Esophagus muscularis mucosa (tissue), 4 donors: ENCODE results near the gene SUFU.

Experiments used
- EP300 ChIP-seq: sonication (generic); formaldehyde crosslinking; IDR thresholded peaks from one replicate; pipeline ENCODE4 v1.6.1; 2017; ENCODE audit warnings: antibody characterized with exemption
- POLR2A ChIP-seq: fragments of 450-650 bp; IDR thresholded peaks from one replicate; pipeline ENCODE4 v1.6.1; 2017; ENCODE audit warnings: antibody characterized with exemption, moderate library complexity, mild to moderate bottlenecking, low read depth
- TF ChIP-seq, protein P1 (sequence below), 3 experiments: fragments of 200-600 bp in 2 of 3; fragments of 450-650 bp in 1 of 3; sonication (generic) in 2 of 3; IDR thresholded peaks; one replicate each; pipeline ENCODE4 v1.5.1; 2017 to 2019; ENCODE audit warnings: antibody characterized with exemption in 3 of 3, mild to moderate bottlenecking in 2 of 3, moderate library complexity in 1 of 3

DNA sequence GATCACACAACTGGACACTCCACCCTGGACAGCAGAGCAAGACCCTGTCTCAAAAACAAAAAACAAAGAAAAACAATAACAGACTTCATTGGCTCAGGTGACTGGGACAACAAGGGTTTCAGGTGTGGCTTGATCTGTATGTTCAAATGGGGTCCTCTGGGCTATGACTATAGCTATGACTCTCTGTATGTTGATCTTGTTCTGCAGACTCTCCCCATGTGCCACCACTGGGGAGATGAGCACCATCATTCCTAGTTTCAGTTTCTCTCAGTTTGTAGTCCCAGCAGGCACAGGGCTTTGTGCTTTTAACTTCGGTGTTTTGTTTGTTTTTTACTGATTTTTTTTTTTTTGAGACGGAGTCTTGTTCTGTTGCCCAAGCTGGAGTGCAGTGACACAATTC is 53.8 kb downstream of the SUFU start:
- TF ChIP-seq EP300, result no peak
- TF ChIP-seq, protein P1, sequence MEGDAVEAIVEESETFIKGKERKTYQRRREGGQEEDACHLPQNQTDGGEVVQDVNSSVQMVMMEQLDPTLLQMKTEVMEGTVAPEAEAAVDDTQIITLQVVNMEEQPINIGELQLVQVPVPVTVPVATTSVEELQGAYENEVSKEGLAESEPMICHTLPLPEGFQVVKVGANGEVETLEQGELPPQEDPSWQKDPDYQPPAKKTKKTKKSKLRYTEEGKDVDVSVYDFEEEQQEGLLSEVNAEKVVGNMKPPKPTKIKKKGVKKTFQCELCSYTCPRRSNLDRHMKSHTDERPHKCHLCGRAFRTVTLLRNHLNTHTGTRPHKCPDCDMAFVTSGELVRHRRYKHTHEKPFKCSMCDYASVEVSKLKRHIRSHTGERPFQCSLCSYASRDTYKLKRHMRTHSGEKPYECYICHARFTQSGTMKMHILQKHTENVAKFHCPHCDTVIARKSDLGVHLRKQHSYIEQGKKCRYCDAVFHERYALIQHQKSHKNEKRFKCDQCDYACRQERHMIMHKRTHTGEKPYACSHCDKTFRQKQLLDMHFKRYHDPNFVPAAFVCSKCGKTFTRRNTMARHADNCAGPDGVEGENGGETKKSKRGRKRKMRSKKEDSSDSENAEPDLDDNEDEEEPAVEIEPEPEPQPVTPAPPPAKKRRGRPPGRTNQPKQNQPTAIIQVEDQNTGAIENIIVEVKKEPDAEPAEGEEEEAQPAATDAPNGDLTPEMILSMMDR (IDR thresholded peaks at IDR 0.05), result no peak
- TF ChIP-seq POLR2A, result no peak
